Esophagus squamous epithelium (tissue), 5 donors: ENCODE measurements around the gene KLF3. TPM values are rescaled to one million over a fixed set of nuclear protein-coding genes. Genes with fewer than 3 reads are reported as not detected.
A peak's percentile ranks its signal among the peaks of the same experiment; 100 is the strongest.

Source experiments
- DNase-seq: peaks from one replicate; lab custom pipeline; 2025; lab: John Stamatoyannopoulos, UW
- H3K27ac ChIP-seq, 4 donors: fragments of 200-600 bp; sonication (generic); one replicate each; pipeline ENCODE4 v1.5.1; 2016 to 2019; ENCODE audit warnings: mild to moderate bottlenecking in 1 of 4
- H3K27me3 ChIP-seq, 4 donors: fragments of 200-600 bp; sonication (generic); 1 replicate in 3 of 4; 2 replicates in 1 of 4; pipeline versions ENCODE4 v1.5.1 to v1.6.0; 2017 to 2021; ENCODE audit warnings: antibody characterized with exemption in 1 of 4
- H3K36me3 ChIP-seq, 3 donors: fragments of 200-600 bp; sonication (generic); one replicate each; pipeline ENCODE4 v1.5.1; 2016 to 2019
- H3K4me1 ChIP-seq, 3 donors: fragments of 200-600 bp; sonication (generic); one replicate each; pipeline ENCODE4 v1.5.1; 2017 to 2019
- H3K4me3 ChIP-seq, 4 donors: fragments of 200-600 bp; sonication (generic); 1 replicate in 3 of 4; 2 replicates in 1 of 4; pipeline ENCODE4 v1.5.1; 2016 to 2019; ENCODE audit warnings: mild to moderate bottlenecking in 2 of 4, moderate library complexity in 1 of 4
- H3K9me3 ChIP-seq, 3 donors: fragments of 200-600 bp; sonication (generic); one replicate each; pipeline ENCODE4 v1.5.1; 2016 to 2019
- POLR2A ChIP-seq, 4 donors: fragments of 450-650 bp; IDR thresholded peaks; one replicate each; pipeline ENCODE4 v1.6.1; 2017; ENCODE audit warnings: antibody characterized with exemption in 4 of 4, mild to moderate bottlenecking in 4 of 4, moderate library complexity in 3 of 4
- WGBS, 2 donors: methylation state at CpG; one replicate each; pipeline ENCODE4 v1.1.5; 2018; 5-methylcytosine and 5-hydroxymethylcytosine counted together
- intact Hi-C: fragments of 100-400 bp; cut with DNase I; formaldehyde crosslinking; loops from one replicate; pipeline ENCODE4 v1.15.0; 2022
- total RNA-seq, 4 donors: library from RNA; depleted of rRNA; stranded (reverse); fragments of >200 nt; gene quantifications; one replicate each; pipeline ENCODE4 v1.1.0, GENCODE V29; 2016
- TF ChIP-seq, protein P1 (sequence below), 6 experiments: fragments of 450-650 bp in 4 of 6; fragments of 200-600 bp in 2 of 6; sonication (generic) in 2 of 6; IDR thresholded peaks; one replicate each; pipeline ENCODE4 v1.5.1; 2016 to 2019; ENCODE audit warnings: antibody characterized with exemption in 6 of 6, mild to moderate bottlenecking in 4 of 6, moderate library complexity in 4 of 6
- donor health status: DM: yes; HTN: yes; CAD: no.

KLF3 gene
- total RNA-seq, 4 donors from 2014 or later, result 44.2 to 91.4 (median 82.7) TPM

DNA sequence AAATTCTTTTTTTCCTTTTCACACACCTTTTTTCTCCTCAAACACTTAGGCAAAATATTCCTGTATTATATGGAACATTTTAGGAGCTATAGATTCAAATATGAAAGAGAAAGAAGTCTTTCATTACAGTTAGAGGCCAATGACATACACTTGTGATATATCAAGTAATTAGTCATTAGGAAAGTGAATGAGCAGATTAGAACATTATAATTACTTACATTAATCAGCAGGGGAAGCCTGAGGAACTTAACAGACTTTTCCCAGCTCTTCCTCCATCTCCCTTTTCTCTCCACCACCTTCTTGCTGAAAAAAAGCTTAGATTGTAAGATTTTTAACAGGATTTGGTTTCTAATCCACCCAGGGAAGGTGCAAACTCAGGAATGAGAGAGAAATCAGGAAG is 29.6 kb downstream of the KLF3 start:
- H3K27me3 ChIP-seq, result no peaks in the 10 kb centered on the region
- H3K4me1 ChIP-seq, result peaks cover 0 to 62% (median 1%) of the 10 kb centered on the region in 3 donors
- no peaks in the 10 kb centered on the region for H3K9me3 ChIP-seq
- intact Hi-C loops, result no loop called here
- H3K36me3 ChIP-seq, result peaks cover 36 to 100% (median 42%) of the 10 kb centered on the region in 3 donors
- TF ChIP-seq POLR2A (IDR thresholded peaks at IDR 0.05), result no peak
- TF ChIP-seq, protein P1, sequence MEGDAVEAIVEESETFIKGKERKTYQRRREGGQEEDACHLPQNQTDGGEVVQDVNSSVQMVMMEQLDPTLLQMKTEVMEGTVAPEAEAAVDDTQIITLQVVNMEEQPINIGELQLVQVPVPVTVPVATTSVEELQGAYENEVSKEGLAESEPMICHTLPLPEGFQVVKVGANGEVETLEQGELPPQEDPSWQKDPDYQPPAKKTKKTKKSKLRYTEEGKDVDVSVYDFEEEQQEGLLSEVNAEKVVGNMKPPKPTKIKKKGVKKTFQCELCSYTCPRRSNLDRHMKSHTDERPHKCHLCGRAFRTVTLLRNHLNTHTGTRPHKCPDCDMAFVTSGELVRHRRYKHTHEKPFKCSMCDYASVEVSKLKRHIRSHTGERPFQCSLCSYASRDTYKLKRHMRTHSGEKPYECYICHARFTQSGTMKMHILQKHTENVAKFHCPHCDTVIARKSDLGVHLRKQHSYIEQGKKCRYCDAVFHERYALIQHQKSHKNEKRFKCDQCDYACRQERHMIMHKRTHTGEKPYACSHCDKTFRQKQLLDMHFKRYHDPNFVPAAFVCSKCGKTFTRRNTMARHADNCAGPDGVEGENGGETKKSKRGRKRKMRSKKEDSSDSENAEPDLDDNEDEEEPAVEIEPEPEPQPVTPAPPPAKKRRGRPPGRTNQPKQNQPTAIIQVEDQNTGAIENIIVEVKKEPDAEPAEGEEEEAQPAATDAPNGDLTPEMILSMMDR (IDR thresholded peaks at IDR 0.05), result no peak
- no peak for DNase-seq
- H3K27ac ChIP-seq, result peak overlapping the region in 1 of 4 donors; percentile 9
- no peak overlapping the region for H3K4me3 ChIP-seq

DNA sequence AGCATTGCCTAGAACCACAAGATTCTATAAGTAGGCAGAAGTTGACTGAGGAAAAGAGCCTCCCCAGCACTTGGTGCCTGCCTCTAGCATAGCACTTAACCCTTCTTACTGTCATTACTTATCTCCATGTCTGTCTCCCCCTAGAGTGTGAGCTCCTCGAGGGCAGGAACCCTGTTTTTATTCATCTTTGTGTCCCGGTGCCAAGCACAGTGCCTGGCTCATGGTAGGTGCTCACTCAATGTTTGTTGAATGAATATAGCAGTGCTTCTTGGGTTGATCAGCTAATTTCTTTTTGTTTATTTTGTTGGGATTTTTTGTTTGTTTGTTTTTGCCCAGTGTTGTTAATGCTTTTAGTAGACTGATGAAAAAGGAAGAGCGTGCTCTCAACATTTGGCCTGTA is 30.3 kb downstream of the KLF3 start:
- intact Hi-C loops, result no loop called here
- no peak overlapping the region for H3K4me3 ChIP-seq
- TF ChIP-seq, protein P1 (IDR thresholded peaks at IDR 0.05), result no peak
- no peak for TF ChIP-seq POLR2A (IDR thresholded peaks at IDR 0.05)
- no peaks in the 10 kb centered on the region for H3K9me3 ChIP-seq
- H3K27ac ChIP-seq, result no peak overlapping the region
- no peaks in the 10 kb centered on the region for H3K27me3 ChIP-seq
- H3K36me3 ChIP-seq, result peaks cover 31 to 100% (median 34%) of the 10 kb centered on the region in 3 donors
- peaks cover 0 to 55% (median 0%) of the 10 kb centered on the region in 3 donors for H3K4me1 ChIP-seq
- no peak for DNase-seq
- 85 to 86% methylated on average over 3 of the region's 3 CpGs for WGBS, 2 donors

DNA sequence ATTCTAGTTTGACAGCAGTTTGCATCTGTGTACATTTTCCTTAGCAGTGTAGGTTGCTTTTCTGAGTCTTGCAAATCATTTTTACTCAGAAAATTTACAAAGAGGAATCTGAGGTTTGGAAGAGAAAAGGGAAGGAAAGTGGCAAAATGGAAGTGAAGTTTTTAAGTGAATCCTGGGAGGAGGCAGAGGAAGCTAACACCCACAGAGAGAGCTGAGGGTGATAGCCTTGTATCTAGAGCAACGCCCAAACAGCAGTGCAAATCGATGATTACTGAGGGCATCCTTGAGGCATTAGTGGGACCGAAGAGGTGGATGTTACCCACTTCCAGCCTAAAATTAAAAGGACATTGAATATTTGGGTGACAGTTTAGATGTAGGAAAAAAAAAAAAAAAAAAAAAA is 31.8 kb downstream of the KLF3 start:
- no peaks in the 10 kb centered on the region for H3K27me3 ChIP-seq
- H3K36me3 ChIP-seq, result peaks cover 19 to 88% (median 21%) of the 10 kb centered on the region in 3 donors
- intact Hi-C loops, result no loop called here
- H3K4me1 ChIP-seq, result peaks cover 0 to 43% (median 0%) of the 10 kb centered on the region in 3 donors
- H3K27ac ChIP-seq, result no peak overlapping the region
- no peak for DNase-seq
- no peaks in the 10 kb centered on the region for H3K9me3 ChIP-seq
- no peak overlapping the region for H3K4me3 ChIP-seq
- TF ChIP-seq, protein P1 (IDR thresholded peaks at IDR 0.05), result no peak
- no peak for TF ChIP-seq POLR2A (IDR thresholded peaks at IDR 0.05)
- 76 to 80% methylated on average over 3 of the region's 3 CpGs for WGBS, 2 donors

GRCh38 chr4:38696697-38697096 is 32.7 kb downstream of the KLF3 start:
- TF ChIP-seq, protein P1 (IDR thresholded peaks at IDR 0.05), result no peak
- no peak for TF ChIP-seq POLR2A (IDR thresholded peaks at IDR 0.05)
- Histone ChIP-seq H3K27ac (peak overlapping the region in 1 of 4 donors; percentile 2), H3K27me3 (no peaks in the 10 kb centered on the region), H3K4me3 (no peak overlapping the region), H3K36me3 (peaks cover 18 to 79% (median 21%) of the 10 kb centered on the region in 3 donors), H3K4me1 (peaks cover 0 to 37% (median 0%) of the 10 kb centered on the region in 3 donors), H3K9me3 (no peaks in the 10 kb centered on the region)
- no peak for DNase-seq
- intact Hi-C loops, result no loop called here
- 10 to 17% methylated on average over 2 of the region's 2 CpGs for WGBS, 2 donors

- no peak overlapping the region for H3K27ac ChIP-seq
- intact Hi-C loops, result no loop called here
- no peak for TF ChIP-seq POLR2A (IDR thresholded peaks at IDR 0.05)
- TF ChIP-seq, protein P1 (IDR thresholded peaks at IDR 0.05), result no peak
- no peaks in the 10 kb centered on the region for H3K9me3 ChIP-seq
- DNase-seq, result no peak
- H3K27me3 ChIP-seq, result no peaks in the 10 kb centered on the region
- peaks cover 18 to 64% (median 21%) of the 10 kb centered on the region in 3 donors for H3K36me3 ChIP-seq
- H3K4me3 ChIP-seq, result no peak overlapping the region
- 92 to 96% methylated on average over 1 of the region's 1 CpG for WGBS, 2 donors
- H3K4me1 ChIP-seq, result peaks cover 0 to 48% (median 4%) of the 10 kb centered on the region in 3 donors
Observed at GRCh38 chr4:38698176-38698575, 34.2 kb downstream of the KLF3 start.
